Liver (tissue), 3 donors: ENCODE data around the gene MAP3K5.

Experiments
- ATF3 ChIP-seq: IDR thresholded peaks from 2 replicates; pipeline ENCODE4 v1.6.1; 2016; ENCODE audit warnings: antibody characterized with exemption
- CTCF ChIP-seq: fragments of 150-350 bp; IDR thresholded peaks from 2 replicates; pipeline ENCODE4 v1.5.1; 2017; ENCODE audit warnings: improper control_type of control experiment, low read depth, low read length; ENCODE audit not compliant: missing input control
- JUND ChIP-seq, 2 donors: IDR thresholded peaks; 2 replicates each; pipeline ENCODE4 v1.6.1; 2016; ENCODE audit warnings: antibody characterized with exemption in 2 of 2
- MAX ChIP-seq: IDR thresholded peaks from 2 replicates; pipeline ENCODE4 v1.6.1; 2016; ENCODE audit warnings: antibody characterized with exemption
- REST ChIP-seq: IDR thresholded peaks from 2 replicates; pipeline ENCODE4 v1.6.1; 2016; ENCODE audit warnings: antibody characterized with exemption, mild to moderate bottlenecking
- RXRA ChIP-seq, 2 donors: IDR thresholded peaks; 2 replicates each; pipeline ENCODE4 v1.6.1; 2017 to 2018; ENCODE audit warnings: antibody characterized with exemption in 2 of 2, mild to moderate bottlenecking in 1 of 2
- TAF1 ChIP-seq: conservative IDR thresholded peaks from 2 replicates; pipeline ENCODE4 v1.6.1; 2016; ENCODE audit warnings: antibody characterized with exemption, mild to moderate bottlenecking
- YY1 ChIP-seq: IDR thresholded peaks from 2 replicates; pipeline ENCODE4 v1.6.1; 2016; ENCODE audit warnings: antibody characterized with exemption, mild to moderate bottlenecking
- donor health status: healthy.
- donor health status: healthy.

GRCh38 chr6:136801581-136801980 lies 9.3 kb upstream of the MAP3K5 start:
- TF ChIP-seq TAF1 (no peak), YY1 (no peak), CTCF (no peak), ATF3 (no peak), JUND (IDR thresholded peaks at IDR 0.05) (no peak), REST (no peak), MAX (no peak), RXRA (IDR thresholded peaks at IDR 0.05) (no peak)
